GM12872 (cell line): ENCODE measurements around the gene USP3.

Experiments
- TF ChIP-seq, protein P1 (sequence below): IDR thresholded peaks from 3 replicates; pipeline ENCODE4 v1.5.1; 2011; ENCODE audit warnings: low read depth, mild to moderate bottlenecking, low read length, moderate library complexity; ENCODE audit not compliant: insufficient read depth

Gene USP3

DNA sequence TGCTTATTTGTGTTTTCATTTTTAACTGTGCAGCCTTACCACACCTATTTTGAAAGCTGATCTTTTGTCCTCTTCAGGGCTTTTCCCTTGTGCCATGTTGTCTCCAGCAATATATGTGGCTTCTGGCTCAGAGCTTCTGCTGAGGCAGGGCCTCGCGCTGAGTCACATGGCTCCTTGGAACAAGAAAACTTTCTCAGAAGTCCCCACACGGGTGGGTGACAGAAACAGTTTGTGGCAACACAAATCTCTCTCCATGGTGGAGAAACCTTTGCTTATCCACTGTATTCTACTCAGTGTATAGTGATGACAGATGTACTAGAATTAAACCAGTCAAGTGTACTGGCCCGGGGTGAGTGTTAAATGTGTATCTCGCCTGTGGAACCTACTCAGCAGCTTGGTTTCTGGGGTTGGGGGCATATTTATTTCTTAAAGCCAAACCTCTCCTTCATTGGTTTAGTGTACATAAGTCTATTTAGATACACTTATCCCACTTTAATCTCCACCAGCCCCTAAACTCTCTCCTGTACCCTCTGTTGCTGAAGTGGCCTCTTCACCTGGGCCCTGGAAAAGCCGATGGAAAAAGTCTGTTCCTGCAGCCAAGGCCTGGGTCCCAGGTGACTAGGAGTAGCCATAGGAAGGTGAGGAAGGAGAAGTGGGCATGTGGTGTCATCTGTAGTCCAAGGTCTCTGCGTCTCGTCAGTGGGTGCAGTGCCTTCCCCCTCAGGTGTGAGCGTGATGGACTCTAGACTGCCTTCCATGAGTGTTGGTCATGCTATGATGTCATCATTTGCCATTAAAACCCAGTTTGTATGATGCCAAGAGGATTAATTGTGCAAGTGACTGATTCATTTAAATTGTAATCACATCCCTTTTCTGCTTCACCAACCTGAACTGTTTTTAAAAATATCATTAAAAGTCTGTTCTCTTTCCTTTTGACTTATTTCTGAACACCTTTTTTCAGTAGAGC, 89.6 kb downstream of the USP3 start:
- TF ChIP-seq, protein P1, sequence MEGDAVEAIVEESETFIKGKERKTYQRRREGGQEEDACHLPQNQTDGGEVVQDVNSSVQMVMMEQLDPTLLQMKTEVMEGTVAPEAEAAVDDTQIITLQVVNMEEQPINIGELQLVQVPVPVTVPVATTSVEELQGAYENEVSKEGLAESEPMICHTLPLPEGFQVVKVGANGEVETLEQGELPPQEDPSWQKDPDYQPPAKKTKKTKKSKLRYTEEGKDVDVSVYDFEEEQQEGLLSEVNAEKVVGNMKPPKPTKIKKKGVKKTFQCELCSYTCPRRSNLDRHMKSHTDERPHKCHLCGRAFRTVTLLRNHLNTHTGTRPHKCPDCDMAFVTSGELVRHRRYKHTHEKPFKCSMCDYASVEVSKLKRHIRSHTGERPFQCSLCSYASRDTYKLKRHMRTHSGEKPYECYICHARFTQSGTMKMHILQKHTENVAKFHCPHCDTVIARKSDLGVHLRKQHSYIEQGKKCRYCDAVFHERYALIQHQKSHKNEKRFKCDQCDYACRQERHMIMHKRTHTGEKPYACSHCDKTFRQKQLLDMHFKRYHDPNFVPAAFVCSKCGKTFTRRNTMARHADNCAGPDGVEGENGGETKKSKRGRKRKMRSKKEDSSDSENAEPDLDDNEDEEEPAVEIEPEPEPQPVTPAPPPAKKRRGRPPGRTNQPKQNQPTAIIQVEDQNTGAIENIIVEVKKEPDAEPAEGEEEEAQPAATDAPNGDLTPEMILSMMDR: no peak

DNA sequence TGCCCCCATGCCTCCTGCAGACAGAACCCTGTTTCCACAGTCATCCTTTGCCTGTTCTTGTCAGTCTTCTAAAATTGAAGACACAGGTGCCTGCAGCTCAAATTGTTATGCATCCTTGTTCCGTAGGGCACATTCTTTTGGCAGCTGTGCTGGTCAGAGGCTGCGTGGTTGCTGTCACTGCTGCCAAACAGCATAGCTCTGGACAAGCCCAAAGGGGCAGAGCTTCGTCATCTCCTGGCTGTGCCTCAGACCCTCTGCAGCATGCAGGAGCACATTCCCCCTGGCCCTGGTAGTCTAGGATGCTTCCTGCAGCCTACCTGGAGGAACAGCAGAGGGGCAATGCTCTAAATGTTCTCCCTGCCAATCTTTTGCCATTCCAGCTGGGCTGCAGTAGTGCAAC, 90.7 kb downstream of the USP3 start:
- TF ChIP-seq, protein P1: no peak

- TF ChIP-seq, protein P1: no peak
Measured at GRCh38 chr15:63595688-63596087, 91.3 kb downstream of the USP3 start.

DNA sequence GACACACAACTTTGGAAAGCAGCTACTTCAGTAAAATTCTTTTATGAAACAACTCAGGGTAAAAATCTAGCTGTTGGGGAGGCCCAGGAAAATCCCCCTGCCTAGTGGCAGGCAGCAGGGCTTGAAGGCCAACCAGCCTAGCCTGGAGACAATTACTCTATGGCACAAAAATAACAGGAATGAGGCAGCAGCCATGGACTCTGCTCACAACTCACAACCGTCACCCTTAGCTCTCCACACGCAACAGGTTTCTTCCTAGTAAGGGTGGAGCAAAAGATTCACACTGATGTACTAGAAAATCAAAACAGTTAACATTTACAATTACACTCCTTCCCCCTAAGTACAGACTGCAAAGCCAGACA, 92.3 kb downstream of the USP3 start:
- TF ChIP-seq, protein P1: no peak

GRCh38 chr15:63597038-63597790, 92.8 kb downstream of the USP3 start, which contains the start of gene FBXL22:
Gene FBXL22, plus strand, starts transcription at chr15:63597387. Its CDS starts 6 bp downstream, at chr15:63597393.
- TF ChIP-seq, protein P1: no peak

DNA sequence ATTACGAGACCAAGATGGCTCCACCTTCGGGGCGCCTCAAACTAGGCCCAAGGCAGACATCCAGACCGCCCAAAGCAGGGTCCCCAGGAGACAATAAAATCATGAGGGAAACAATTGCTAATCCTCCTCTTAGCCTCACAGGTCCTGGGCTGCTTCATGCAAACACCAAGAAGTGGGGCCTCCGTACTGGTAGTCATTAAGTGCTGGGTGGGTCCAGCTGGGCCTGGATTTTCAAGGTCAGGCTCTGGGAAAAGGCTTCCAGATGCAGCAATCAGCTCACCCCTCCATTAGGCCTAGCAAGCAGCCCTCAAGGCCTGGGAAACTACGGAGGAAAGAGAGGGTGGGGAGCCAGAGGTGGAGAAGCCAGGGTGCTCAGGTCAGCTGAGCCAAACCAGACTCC, 93.4 kb downstream of the USP3 start:
- TF ChIP-seq, protein P1: no peak

- TF ChIP-seq, protein P1: no peak
Measured at GRCh38 chr15:63598473-63599400, 94.3 kb downstream of the USP3 start.
